SK-N-MC (cell line): ENCODE data around the gene SERPINA6.

Source experiments
- EZH2 ChIP-seq: fragments of 200-600 bp; sonication (generic); IDR thresholded peaks from one replicate; pipeline ENCODE4 v1.6.1; 2017; ENCODE audit warnings: antibody characterized with exemption
- FOXP2 ChIP-seq: optimal IDR thresholded peaks from 2 replicates; pipeline ENCODE3; 2011; ENCODE audit warnings: mild to moderate bottlenecking, moderate library complexity; ENCODE audit not compliant: insufficient read depth; ENCODE audit errors: extremely low read length, control extremely low read depth
- POLR2AphosphoS5 ChIP-seq: IDR thresholded peaks from 2 replicates; pipeline ENCODE4 v1.6.1; 2012; ENCODE audit warnings: mild to moderate bottlenecking, low read depth, low read length, borderline replicate concordance

GRCh38 chr14:94304243-94304642 lies 18.9 kb downstream of the SERPINA6 start:
- TF ChIP-seq EZH2: no peak
- no peak for TF ChIP-seq POLR2AphosphoS5
- no peak for TF ChIP-seq FOXP2
